Astrocyte of the cerebellum (primary cell): Measurements from ENCODE around the gene GRIK2.

ENCODE experiments used
- DNase-seq: peaks from one replicate; pipeline ENCODE4 v3.0.0-alpha.2; 2011; ENCODE audit warnings: low read depth
- H3K4me3 ChIP-seq: 2 replicates; pipeline ENCODE4 v1.5.1; 2011; ENCODE audit warnings: mild to moderate bottlenecking, low read depth, low read length, moderate library complexity
- CTCF ChIP-seq: IDR thresholded peaks from 2 replicates; pipeline ENCODE4 v1.5.1; 2012; ENCODE audit warnings: low read length, low read depth, moderate library complexity, mild to moderate bottlenecking; ENCODE audit errors: missing control alignments
- in situ Hi-C: cut with HindIII; loops from 2 replicates; pipeline ENCODE4 v1.10.0; 2017; ENCODE audit warnings: low sequenced_read_pairs

GRIK2 gene

GRCh38 chr6:101705866-101706265, 312.4 kb downstream of the GRIK2 start:
- no peak for DNase-seq
- no peak overlapping the region for H3K4me3 ChIP-seq
- in situ Hi-C loops, result no loop called here
- TF ChIP-seq CTCF, result no peak

GRCh38 chr6:101706576-101706975, 313.1 kb downstream of the GRIK2 start:
- H3K4me3 ChIP-seq, result no peak overlapping the region
- TF ChIP-seq CTCF, result no peak
- DNase-seq, result no peak
- in situ Hi-C loops, result no loop called here

- DNase-seq, result no peak
- in situ Hi-C loops, result no loop called here
- no peak for TF ChIP-seq CTCF
- no peak overlapping the region for H3K4me3 ChIP-seq
Observed at GRCh38 chr6:101711518-101711917, 318.0 kb downstream of the GRIK2 start.

GRCh38 chr6:101716387-101716786, 322.9 kb downstream of the GRIK2 start:
- in situ Hi-C loops, result no loop called here
- H3K4me3 ChIP-seq, result no peak overlapping the region
- no peak for TF ChIP-seq CTCF

GRCh38 chr6:101716810-101717209, 323.3 kb downstream of the GRIK2 start:
- in situ Hi-C loops, result no loop called here
- H3K4me3 ChIP-seq, result no peak overlapping the region
- no peak for DNase-seq
- TF ChIP-seq CTCF, result no peak

More at GRCh38 chr6:101716387-101716786, 322.9 kb downstream of the GRIK2 start:
- DNase-seq, result no peak

- H3K4me3 ChIP-seq, result no peak overlapping the region
- in situ Hi-C loops, result no loop called here
- no peak for TF ChIP-seq CTCF
- DNase-seq, result no peak
Observed at GRCh38 chr6:101719521-101719920, 326.0 kb downstream of the GRIK2 start.

- in situ Hi-C loops, result no loop called here
- DNase-seq, result no peak
- H3K4me3 ChIP-seq, result no peak overlapping the region
- TF ChIP-seq CTCF, result no peak
Observed at GRCh38 chr6:101722471-101722870, 329.0 kb downstream of the GRIK2 start.
